Suppressor macrophage (primary cell): ENCODE measurements around the gene SLC2A4.
"Not testable (repeated sequence)": the region's sequence is repeated elsewhere in the genome, so short reads cannot be mapped to it uniquely, and the experiment has no call there.

Source experiments
- DNase-seq, 4 experiments: peaks; one replicate each; pipeline ENCODE4 v3.0.0-alpha.2; 2020 to 2022

SLC2A4 gene

DNA sequence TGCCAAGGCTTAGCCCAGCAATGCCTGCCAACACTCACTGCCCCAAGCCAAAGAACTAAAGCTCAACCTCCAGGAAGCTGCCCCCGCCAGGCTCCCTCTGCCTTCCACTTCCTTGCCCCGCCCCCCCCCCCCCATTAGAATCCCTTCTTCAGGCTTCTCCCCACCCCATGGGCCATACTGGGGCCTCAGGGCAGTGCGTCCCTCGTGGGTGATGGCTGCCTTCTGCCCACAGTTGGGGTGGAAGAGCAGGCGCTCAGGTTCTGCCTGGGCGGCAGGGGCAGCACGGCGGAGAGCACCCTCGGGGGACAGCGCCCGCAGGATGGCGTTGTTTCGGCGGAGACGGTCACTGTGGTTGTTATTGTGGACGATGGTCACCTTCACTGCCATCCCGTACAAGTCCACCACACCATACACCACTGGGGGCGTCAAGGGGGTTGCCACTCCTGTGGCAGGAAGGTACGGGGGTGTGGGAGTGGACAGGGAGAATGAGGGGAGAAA lies 43.6 kb downstream of the SLC2A4 start:
- DNase-seq: no peak

- DNase-seq: no peak
These were observed 44.7 kb downstream of the SLC2A4 start for GRCh38 chr17:7326186-7326585.

- DNase-seq: no peak
These were observed 45.5 kb downstream of the SLC2A4 start for GRCh38 chr17:7327056-7327455.

DNA sequence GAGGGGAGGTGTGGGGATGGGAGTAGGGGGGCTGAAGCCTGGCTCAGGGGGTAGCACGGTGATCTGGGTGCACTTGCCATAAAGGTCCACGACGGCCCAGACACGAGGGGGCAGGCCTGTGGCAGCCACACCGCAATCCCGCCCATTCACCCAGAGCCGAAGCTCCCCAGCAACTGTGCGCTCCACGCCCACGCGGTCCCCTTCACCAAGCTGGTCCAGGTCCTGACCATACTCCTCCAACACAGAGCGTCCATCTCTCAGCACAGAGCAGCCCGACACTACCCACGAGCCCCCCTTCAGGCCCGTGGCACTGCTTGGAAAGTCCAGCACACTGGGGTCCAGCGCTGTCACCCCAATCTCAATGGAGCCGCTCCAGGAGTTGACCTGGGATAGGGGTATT lies 46.0 kb downstream of the SLC2A4 start:
- no peak for DNase-seq

GRCh38 chr17:7328009-7328408 lies 46.5 kb downstream of the SLC2A4 start:
- DNase-seq: no peak

DNA sequence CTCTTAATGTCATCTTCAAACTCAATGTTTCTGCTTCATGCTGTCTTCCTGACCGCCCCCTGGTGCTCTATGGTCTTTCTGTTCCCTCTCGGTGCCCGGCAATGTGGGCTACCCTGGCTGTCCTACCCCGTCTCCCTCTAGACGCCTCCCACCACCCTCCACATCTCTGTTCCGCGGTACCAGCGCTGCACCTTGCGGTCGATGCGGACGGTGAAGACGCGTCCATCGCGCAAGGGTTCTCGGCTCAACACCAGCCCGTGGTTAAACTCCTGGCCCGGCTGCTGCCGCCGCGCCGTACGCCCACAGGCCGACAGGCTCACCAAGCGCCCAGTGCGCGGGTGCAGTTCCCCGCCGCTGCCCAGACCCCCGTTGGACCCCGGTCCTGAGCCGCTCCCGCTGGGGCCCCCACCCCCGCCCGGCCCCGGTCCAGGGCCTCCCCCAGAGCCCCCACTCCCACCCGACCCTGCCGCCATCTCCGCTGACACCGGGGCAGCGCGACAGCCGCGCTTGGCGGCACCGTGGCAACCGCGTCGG lies 47.4 kb downstream of the SLC2A4 start, which contains the start of gene NEURL4:
Gene NEURL4, minus strand, starts transcription at position 496 of the 534 bp plus-strand sequence. Its CDS starts 23 bp downstream, at position 473.
- DNase-seq: no peak

GRCh38 chr17:7329374-7329996 lies 48.0 kb downstream of the SLC2A4 start:
- peak; percentile 98 to 100 (median 100) for DNase-seq

DNA sequence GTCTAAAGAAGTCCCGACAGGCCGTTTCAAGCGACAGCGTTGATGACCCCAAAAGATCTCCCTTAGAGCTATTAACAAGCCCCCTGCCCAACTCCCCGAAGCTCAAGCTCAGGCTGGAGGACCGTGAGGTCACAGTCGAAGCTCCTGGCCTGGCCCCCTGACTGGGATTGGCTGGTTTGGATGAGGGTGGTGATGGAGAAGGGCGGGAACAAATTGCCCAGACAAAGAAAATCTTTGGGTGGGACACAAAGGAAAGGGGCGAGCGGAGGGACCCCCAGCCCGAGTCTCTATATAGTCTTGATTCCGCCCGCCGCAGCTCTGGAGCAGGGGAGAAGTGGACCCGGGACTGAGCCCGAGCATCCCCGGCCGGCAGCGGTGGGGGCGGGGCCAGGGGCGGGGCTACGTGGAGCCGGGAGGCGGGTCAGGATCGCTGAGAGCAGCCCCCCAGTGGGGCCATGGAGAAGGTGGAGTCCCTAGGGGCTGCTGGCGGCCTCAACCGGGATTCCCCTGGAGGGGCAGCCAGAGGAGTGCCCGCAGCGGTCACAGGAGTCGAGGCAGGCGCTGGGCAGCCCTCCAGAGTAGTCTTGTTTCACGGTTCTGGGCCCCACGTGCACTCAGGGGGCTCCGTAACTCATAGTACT lies 48.6 kb downstream of the SLC2A4 start:
- DNase-seq: peak; percentile 65 to 85 (median 78)

- DNase-seq: no peak
These were observed 49.1 kb downstream of the SLC2A4 start for GRCh38 chr17:7330638-7331015.

- no peak for DNase-seq
These were observed 50.6 kb downstream of the SLC2A4 start for GRCh38 chr17:7332111-7332510.

- DNase-seq: not testable (repeated sequence)
These were observed 51.1 kb downstream of the SLC2A4 start for GRCh38 chr17:7332600-7333069.

DNA sequence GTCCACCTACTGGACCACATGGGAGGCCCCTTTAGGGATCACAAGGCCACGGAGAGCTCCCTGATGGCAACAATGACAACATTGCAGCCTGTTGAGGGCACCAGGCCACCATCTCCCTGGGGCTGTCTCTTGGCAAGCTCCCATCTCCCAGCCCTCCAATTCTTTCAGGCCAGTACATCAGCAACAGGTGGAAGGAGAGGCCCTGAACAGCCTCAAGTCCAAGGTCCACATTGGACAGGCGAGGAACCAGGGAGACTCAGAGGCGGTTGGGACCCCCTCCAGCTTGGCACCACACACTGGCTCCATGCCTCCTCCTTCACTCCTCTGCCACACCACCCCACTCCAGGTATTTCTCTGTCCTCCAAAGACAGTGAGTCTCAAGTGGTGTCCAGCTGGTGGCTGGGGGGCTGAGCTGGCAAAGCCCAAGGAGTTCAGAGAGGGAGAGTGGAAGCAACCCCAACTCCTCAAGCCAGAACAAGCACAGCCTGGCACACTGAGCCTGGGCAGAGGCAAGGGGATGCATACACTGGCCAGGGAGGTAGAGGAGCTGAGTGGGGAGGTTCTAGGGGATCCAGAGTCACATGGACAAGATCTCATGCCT lies 53.5 kb downstream of the SLC2A4 start:
- no peak for DNase-seq

- DNase-seq: not testable (repeated sequence)
These were observed 54.2 kb downstream of the SLC2A4 start for GRCh38 chr17:7335765-7336164.

DNA sequence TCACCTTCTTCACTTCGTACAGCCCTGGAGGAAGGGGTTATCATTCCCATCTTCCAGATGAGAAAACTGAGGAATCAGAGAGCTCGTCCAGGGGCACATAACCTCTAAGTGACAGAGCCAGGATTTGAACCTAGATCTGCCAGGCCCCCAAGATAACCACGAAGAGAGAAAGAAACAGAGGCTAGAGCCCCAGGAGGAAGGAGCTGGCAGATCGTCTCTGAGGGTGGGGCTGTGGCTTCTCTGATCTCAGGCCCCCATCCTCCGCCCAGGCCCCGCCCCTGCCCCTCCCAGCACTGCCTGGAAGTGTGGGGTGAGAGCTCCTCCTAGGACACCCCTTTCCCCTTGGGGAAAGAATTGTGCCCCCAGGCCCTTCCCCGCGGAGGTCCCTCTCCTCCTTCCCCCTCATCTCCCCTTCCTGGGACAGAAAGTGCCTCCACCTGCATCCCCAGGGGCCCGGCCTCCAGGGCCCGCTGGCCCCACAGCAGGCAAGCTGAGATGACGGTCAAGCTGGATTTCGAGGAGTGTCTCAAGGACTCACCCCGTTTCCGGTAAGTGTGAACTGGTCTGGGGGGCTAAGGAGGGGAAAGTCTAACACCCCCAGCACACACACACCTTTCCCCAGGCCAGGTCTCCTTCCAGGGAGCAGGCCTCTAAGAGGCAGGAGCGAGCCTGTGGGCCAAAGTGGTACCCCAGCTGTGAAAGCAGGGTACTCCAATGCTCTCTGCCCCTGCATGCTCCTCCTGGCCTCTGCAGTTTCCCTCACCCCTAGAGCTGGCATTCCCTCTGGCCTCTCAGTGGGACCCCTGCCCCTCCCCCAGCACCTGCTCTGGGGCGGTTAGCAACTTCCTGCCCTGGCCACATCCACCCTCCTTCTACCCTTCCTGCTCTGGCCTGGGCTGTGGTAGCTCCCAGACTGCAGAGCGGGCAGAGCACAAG lies 55.0 kb downstream of the SLC2A4 start, which contains the start of gene ACAP1:
Gene ACAP1, plus strand, starts transcription at position 290 of the 936 bp plus-strand sequence. Its CDS starts 206 bp downstream, at position 496.
- peak in 3 of 4 experiments; percentile 22 to 71 (median 57) for DNase-seq

- DNase-seq: not testable (repeated sequence)
These were observed 56.1 kb downstream of the SLC2A4 start for GRCh38 chr17:7337600-7337999.
